HG02884 (cell line): ENCODE results near the gene ACBD7.
A peak's percentile ranks its signal among the peaks of the same experiment; 100 is the strongest.

Experiments
- ATAC-seq: cut with Tn5 transposase; IDR thresholded peaks from one replicate; pipeline ENCODE4 v1.9.1; 2021; ENCODE audit warnings: mild to moderate bottlenecking, moderate library complexity; ENCODE audit not compliant: unreplicated experiment

ACBD7 gene

DNA sequence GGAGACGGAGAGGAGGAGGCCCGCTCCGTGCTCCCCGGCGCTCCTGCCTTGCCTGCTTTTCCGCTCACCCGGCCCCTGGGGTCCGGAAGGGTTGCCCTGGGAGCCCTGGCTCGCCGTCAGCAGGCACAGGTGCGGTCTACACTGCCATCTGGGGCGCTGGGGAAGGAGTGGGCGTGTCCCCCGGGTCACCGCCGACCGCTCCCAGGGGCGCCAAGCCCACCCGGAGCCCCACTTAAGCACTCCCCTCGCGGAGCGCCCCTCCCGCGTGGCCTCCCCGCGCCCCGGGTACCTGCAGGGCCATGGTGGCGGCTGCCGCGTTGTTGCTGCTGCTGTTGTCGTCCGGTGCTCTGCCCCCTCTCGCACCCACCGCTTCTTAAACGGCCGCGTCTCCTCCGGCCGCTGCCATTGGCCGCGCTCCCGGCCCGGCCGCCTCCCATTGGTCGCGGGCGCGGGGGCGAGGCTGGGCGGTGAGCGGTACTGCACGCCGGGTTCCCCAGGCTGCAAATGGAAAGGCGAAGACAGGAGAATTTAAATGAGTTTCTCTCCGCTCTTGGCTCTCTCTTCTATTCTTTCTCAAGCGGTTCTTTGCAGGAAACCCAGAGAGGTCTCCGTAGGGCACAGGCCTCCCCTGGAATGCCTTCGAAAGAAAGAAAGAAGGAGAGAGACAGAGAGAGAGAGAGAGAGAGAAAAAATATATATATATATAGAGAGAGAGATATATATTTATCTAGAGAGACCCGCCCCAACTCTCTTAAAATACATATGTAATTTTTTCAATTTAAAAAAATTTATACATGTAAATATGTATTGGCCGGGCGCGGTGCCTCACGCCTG is at the start of gene ACBD7:
Gene ACBD7, minus strand, starts transcription at position 349 of the 834 bp plus-strand sequence. Its CDS starts 48 bp downstream, at position 301.
- ATAC-seq: peak; percentile 100

DNA sequence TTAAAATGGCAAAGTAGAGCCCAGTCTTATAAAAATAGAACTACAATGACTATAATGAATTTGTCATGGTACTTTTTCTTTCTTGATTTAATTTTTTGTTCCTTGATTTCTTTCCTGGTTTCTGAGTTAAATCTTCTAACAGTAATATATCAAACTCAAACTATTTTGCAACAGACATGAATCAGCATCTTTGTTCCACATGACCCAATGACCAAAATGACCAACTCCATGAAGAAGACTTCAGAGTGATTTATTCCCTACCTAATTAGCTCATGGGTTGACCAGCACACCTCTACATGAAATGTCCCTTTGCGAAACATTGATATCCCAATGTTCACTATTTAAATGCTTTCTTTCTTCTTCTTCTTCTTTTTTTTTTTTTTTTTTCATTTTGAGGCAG is 49.1 kb upstream of the ACBD7 start:
- no peak for ATAC-seq

DNA sequence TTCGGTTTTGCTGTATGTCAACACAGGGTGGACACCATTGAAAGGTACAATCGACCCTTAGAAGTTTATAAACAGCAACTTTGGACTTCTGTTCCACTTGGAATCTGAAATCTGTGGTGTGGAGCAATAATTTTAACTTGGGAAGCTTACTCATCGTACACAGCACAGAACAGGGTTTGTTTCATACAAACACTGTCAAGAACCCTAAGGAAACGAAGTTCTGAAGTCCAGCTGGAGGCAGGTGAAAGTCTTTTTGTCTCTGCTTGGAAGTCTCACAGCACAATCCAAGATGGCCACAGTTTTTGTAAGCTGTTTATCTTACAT is 48.4 kb upstream of the ACBD7 start:
- no peak for ATAC-seq

DNA sequence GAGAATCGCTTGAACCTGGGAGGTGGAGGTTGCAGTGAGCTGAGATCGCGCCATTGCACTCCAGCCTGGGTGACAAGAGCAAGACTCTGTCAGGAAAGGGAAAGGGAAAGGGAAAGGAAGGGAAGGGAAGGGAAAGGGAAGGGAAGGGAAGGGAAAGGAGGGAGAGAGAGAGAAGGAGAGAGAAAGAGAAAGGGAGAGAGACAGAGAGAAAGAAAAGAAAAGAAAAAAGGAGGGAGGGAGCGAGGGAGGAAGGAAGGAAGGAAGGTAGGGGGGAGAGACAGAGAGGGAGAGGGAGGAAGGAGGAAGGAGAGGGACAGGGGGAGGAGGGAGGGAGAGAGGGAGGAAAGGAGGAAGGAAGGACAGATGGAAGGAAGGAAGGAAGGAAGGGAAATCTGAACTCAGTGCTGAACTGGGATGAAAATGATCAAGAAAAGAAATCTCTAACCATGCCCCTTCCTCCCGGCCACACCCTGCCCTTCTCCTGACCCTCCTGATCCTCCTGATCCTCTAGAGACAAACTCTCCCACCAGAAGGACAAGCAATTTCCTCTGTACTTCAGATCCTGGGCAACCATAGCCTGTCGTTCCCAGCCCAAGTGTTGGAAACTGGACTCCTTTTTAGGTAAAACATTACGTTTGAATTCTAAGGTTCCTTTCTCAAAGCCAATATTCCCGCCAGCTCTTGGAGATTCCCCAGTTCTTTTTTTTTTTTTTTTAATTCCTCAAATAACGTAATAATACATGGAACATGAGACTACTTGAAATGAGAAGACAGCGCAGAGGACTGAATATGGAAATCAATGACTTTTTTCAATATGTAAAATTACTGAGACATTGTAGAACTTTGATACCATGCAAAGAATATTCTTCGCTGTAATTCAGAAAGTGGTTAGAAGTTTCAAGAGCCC is 47.8 kb upstream of the ACBD7 start:
- ATAC-seq: no peak

DNA sequence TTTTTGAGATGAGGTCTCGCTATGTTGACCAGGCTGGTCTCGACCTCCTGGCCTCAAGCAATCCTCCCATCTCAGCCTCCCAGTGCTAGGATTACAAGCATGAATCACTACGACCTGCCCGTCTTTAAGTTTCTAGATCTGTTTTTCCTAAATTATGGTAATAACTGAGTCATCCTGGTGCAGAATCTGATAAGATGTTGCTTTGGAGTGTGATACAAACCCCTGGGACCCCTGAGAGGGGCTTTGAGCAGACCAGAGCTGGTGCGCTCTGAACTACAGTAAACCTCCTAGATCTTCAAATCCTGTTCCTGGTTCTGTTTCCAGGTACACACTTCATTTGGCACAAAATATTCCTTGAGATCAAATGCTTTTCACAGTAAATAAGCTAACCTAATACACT is 42.8 kb upstream of the ACBD7 start:
- ATAC-seq: no peak

DNA sequence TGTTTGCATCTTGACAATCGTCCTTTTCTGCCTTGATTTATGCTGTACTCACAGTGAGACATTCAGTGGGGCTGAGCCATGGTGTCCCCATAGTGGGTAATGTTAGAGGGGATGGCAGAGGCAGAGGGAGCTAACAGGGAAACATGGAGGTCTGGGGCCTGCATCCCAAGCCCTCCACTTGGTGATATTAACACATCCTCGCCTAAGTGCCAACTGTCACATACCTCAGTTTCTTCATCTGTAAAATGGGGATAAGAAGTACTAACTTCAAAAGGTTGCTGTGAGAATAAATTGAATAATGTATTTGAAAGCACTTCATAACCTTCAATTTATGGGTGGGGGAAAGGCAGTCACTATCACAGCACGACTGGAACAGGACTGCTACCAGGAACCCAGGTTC is 36.3 kb upstream of the ACBD7 start:
- ATAC-seq: no peak

DNA sequence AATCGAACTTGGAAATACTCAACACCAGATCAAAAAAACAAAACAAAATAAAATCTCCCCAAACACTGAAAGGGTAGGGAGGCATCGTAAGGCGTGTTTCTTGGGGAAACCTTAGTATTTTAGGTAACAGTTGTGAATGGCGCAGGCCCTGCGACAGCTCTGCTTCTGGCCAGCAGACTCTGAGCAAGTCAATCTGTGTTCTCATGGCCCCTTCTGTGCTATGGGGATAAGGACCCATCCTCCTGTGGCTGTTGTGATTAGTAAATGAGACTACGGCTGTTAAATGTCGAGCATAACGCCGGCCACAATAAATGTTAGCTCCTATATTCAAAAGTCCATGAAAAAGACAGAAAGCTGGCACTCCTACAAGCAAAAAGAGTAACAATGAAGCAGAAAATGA is 35.6 kb upstream of the ACBD7 start:
- no peak for ATAC-seq

DNA sequence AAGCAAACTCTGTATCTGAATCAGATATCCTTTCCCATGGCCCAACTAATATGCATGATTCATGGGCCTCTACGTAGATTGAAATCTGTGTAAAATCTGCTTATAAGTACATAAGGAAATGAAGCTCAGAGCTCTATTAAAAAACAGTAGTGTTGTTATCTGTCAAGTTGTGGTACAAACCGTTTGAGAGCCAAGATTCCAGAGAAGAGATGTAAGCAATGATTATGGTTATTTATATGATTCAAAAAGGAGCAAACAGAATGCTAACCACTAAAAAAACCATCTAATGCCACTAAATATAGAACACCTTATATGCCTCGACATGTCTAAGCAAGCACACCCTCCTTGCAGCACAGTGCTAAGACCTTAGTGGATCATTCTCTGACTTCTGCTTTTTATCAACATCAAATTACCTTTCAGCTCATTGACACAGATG is 35.2 kb upstream of the ACBD7 start:
- no peak for ATAC-seq

DNA sequence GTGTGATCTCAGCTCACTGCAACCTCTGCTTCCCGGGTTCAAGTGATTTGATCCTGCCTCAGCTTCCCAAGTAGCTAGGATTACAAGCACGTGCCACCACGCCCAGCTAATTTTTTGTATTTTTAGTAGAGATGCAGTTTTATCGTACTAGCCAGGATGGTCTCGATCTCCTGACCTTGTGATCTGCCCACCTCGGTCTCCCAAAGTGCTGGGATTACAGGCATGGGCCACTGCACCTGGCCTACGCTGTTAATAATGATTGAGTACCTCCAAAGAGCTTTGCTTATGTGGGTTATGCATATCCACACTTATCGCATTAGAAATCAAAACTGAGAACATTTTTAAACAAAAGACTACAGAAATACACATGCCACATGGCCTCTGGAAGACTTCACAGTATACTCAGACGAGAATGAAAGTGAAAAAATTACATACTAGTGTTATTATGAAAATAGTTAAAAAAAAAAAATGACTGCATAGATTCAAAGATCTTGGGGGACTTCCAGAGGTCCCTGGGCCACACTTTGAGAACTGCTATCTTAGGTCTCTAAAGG is 34.0 kb upstream of the ACBD7 start:
- ATAC-seq: peak; percentile 84

DNA sequence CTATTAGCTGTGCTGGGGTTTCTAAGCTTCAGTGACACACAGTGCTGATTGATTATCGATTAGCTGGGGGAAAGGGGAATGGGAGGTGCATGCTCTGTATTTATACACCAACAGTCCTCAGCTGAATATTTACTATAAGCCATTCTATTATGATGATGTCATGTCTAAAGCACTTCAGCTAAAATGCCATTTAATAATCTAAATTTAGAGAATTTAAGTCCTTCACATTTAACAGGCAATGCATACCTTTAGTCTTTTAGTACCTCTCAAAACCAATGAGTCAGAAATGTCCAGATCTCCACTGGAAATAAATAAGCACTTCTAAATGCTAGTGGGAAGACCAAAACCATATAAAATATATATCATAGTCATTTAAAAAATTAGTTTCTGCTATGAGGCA is 33.1 kb upstream of the ACBD7 start:
- ATAC-seq: no peak

DNA sequence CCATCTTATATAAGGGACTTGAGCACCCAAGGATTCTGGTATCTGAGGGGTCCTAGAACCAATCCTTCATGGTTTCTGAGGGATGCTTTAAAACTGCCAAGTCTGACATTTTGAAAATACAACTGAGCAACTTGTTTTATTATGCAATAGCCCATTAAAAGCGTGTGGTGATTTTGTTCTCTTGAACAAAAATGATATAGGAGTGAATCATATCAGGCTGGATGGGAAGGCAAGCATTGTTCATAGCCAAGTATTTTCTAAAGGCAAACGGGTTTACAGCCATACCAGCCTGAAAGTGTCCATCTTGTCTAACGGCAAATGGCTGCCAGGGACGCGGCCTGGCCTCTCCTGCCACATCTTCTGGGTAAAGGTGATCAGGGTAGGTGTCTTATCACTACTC is 31.9 kb upstream of the ACBD7 start:
- ATAC-seq: no peak

DNA sequence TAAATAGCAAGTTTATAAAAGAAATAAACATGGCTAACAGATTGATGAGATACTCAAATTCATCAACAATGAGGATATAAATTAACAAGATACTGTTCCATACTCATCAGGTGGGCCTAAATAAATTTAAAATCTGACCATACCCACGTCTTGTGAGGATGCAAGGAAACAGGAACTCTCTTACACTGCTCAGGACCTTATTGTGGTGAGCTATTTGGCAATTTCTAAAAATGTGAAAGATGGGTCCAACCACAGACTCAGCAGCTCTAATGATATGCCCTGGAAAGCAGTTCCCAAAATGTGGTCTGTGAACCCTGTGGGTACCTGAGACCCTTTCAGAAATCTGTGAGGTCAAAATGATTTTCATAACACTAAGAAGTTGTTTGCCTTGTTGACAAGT is 30.0 kb upstream of the ACBD7 start:
- ATAC-seq: no peak

DNA sequence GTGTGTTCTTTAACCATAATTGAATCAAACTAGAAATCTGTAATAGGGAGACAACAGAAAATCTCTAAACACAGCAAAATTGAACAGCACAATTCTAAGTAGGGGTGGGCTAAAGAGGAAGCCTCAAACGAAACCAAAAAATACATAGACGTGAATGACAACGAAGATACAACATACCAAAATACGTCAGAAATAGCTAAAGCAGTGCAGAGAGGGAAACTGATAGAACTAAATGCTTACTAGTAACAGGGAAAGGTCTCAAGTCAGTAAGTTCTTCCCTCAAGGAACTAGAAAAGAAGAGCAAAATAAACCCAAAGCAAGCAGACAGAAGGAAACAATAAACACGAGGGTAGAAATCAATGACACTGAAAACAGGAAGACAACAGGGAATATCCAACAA is 27.6 kb upstream of the ACBD7 start:
- no peak for ATAC-seq

DNA sequence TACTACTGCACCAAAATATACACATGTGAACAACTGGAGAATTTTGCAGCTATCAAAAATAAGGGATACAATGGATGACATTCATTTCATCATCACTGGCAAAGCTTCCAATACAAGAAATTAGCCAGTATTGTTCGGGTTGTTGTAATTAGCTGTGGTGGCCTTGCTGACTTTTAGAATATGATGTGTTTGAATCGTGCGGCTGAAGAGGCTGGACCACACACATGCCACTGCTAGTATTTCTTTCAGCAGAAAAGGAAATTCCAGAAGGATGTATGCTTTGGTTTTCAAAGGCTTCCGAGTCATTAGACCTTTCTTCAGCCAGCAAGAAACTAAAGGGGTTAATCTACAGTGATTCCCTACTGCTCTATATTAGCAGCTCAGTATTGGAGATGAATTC is 25.2 kb upstream of the ACBD7 start:
- ATAC-seq: no peak

DNA sequence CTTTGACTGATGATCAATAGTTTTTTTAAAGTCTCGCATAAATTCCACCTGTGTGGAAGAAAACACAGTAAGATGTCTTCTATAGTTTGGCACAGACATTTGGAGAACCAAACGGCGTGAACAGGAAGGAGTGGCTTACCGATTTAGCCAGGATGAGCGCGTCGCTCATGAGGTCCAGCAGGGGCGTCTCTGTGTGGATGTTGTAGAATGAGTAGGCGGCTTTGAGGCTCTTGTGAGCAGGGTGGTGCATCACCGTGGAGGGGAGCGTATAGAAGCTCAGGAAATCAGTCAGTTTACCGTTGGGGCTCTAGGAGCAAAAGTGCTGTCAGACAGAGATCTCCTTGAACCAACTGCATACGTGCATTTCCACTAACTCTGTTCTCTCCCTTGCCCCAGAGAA is 24.1 kb upstream of the ACBD7 start:
- no peak for ATAC-seq

DNA sequence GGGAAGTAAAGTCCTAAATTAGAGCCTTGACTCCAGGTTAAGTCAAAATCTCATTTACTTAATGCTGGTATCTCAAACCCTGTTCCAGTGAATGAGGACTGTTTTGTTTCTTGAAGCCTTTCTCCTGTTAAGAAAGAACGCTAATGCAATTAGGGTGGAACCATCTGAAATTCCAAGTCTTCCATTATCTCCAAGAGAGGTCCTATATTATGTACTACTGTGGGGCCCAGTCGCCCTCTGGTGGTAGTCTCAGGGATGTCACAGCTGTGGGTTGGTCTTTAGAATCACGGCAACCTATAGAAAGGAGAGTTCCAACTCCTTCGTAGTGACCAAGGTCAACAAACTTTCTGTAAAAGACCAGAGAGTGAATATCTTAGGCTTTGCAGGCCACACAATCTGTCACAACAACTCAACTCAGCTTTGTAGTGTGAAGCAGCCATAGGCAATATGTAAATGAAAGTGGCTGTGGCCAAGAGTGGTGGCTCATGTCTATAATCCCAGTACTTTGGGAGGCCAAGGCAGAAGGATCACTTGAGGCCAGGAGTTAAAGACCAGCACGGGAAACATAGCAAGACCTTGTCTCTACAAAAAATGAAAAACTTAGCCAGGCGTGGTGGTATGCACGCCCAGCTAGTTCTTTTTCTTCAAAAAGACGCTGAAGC is 17.9 kb upstream of the ACBD7 start:
- ATAC-seq: no peak

DNA sequence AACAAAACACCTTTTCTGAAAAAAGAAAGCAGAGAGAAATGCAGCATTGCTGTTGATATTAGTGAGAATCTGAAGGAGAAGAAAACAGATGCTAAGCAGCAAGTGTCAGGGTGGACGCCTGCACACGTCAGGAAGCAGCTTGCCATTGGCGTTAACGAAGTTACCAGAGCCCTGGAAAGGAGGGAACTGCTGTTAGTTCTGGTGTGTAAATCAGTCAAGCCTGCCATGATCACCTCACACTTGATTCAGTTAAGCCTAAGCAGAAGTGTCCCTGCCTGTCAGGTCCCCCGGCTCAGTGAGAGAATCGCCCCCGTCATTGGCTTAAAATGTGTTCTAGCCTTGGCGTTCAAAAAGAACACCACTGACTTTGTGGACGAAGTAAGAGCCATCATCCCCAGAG is 14.9 kb upstream of the ACBD7 start:
- ATAC-seq: no peak

DNA sequence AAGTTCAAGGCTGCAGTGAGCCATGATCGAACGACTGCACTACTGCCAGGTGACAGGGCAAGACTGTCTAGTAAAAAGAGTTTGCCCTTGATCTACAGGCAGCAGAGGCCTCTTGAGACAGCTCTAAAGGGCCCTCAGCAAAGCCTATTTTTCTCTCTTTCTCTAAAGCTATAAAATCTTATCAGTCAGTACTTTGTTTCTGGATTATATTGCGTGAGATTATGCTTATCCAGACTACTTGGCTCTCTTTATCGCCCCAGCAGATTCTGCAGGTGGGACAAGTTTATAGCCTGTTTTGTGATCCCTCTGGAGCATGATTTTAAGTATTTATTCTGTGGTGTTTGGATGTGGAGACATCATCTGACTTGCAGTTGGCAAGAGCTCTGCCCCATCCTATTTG is 11.3 kb upstream of the ACBD7 start:
- no peak for ATAC-seq

DNA sequence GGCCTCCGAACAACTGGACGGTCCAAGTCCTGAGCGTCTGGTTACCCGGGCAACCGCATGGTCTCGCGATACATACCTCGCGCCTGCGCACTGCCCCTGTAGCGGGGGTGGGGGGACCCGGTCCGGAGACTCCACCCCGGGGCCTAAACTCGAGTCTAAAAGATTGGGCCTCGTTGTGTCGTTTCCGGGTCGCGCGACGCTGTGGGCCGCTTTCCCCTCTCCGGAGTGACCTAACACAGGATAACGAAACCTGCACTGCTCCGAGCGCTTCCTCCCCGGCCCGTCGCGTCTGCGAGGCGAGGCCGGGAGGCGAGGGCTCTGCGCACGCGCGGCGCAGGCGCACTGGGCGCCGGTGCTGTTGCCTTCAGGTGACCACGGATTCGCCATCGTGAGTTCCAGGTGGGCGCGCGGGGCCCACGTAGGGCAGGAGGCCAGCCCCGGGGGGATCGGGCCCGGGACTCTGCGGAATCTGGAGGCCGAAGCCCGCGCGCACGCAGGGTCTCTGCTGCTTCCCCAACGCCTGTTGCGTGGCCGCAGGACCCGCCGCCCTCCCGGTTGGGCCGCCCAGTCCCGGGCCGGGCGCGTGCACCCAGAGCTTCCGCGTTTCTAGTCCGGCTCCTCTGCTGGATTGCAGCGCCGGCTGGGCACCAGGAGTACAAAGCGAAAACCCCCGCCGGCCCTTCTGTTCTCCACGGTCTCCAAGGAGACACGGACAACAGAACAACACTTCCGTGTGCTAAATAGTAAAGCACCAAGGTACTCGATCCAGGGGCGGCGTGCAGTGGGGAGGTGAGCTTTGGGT is 8.6 kb upstream of the ACBD7 start, which contains the start of gene RPP38:
Gene RPP38, plus strand, starts transcription at position 345 of the 802 bp plus-strand sequence. CDS start 5,960 bp downstream, outside the sequence.
- ATAC-seq: peak; percentile 81

DNA sequence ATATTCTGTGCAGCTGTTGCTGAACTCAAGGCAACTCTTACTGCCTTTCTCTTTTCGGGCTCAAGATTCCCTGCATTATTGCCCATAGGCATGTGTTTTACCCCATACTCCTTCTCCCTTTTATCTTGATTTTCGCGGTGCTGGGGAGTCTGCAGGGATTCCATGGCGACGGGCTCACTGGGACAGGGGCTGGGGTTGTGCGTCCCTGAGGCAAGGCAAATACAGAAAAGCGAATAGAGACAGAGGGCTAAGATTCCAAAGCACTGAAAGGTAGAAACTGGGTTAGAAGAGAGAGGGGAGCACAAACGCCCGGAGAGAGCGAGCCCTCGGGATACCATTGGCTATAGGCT is 8.1 kb upstream of the ACBD7 start:
- ATAC-seq: peak; percentile 8
